Hematopoietic multipotent progenitor cell treated with erythropoietin and hydrocortisone succinate and interleukin-3 and kit ligand, for 6 days (in vitro differentiated cells): Measurements from ENCODE around the gene BDKRB1.

Source experiments
- DNase-seq: peaks from one replicate; pipeline ENCODE4 v3.0.0-alpha.2; 2015

BDKRB1 gene

GRCh38 chr14:96261772-96262655, 6.0 kb downstream of the BDKRB1 start:
- no peak for DNase-seq

GRCh38 chr14:96263347-96264199, 7.6 kb downstream of the BDKRB1 start:
- no peak for DNase-seq

- DNase-seq = no peak
These were observed 8.2 kb downstream of the BDKRB1 start for GRCh38 chr14:96264200-96264553.

GRCh38 chr14:96264853-96265252, 8.8 kb downstream of the BDKRB1 start:
- DNase-seq = peak; percentile 20

GRCh38 chr14:96265383-96266095, 9.5 kb downstream of the BDKRB1 start:
- DNase-seq = no peak

GRCh38 chr14:96267336-96267735, 11.3 kb downstream of the BDKRB1 start:
- DNase-seq = peak; percentile 21

GRCh38 chr14:96267916-96268315, 11.9 kb downstream of the BDKRB1 start:
- DNase-seq = no peak

- DNase-seq = no peak
These were observed 12.7 kb downstream of the BDKRB1 start for GRCh38 chr14:96268431-96269358.

- DNase-seq = no peak
These were observed 13.3 kb downstream of the BDKRB1 start for GRCh38 chr14:96269359-96269710.

GRCh38 chr14:96270565-96271420, 14.8 kb downstream of the BDKRB1 start:
- no peak for DNase-seq

- DNase-seq = peak; percentile 15
These were observed 15.4 kb downstream of the BDKRB1 start for GRCh38 chr14:96271421-96271762.

- peak; percentile 60 for DNase-seq
These were observed 16.9 kb downstream of the BDKRB1 start for GRCh38 chr14:96272777-96273473.

- no peak for DNase-seq
These were observed 17.6 kb downstream of the BDKRB1 start for GRCh38 chr14:96273629-96274028.

GRCh38 chr14:96274122-96274521, 18.1 kb downstream of the BDKRB1 start:
- DNase-seq = no peak

GRCh38 chr14:96274543-96274942, 18.5 kb downstream of the BDKRB1 start:
- DNase-seq = no peak

- peak; percentile 84 for DNase-seq
These were observed 19.4 kb downstream of the BDKRB1 start for GRCh38 chr14:96275177-96276112.

- no peak for DNase-seq
These were observed 21.9 kb downstream of the BDKRB1 start for GRCh38 chr14:96277890-96278289.

GRCh38 chr14:96279564-96279963, 23.6 kb downstream of the BDKRB1 start:
- DNase-seq = no peak

GRCh38 chr14:96280104-96280503, 24.1 kb downstream of the BDKRB1 start:
- DNase-seq = no peak

GRCh38 chr14:96281486-96281885, 25.5 kb downstream of the BDKRB1 start:
- peak; percentile 19 for DNase-seq
